GM21737 (cell line): ENCODE measurements around the gene NUCB2.

ENCODE experiments used
- ATAC-seq: cut with Tn5 transposase; IDR thresholded peaks from one replicate; pipeline ENCODE4 v1.9.1; 2021; ENCODE audit warnings: mild to moderate bottlenecking, moderate library complexity; ENCODE audit not compliant: unreplicated experiment

NUCB2 gene

GRCh38 chr11:17331669-17332068 lies 55.1 kb downstream of the NUCB2 start:
- no peak for ATAC-seq

- no peak for ATAC-seq
Observed at GRCh38 chr11:17333799-17334586, 57.5 kb downstream of the NUCB2 start.

- ATAC-seq = no peak
Observed at GRCh38 chr11:17343257-17343656, 66.7 kb downstream of the NUCB2 start.

GRCh38 chr11:17343907-17344306 lies 67.4 kb downstream of the NUCB2 start:
- ATAC-seq = no peak

GRCh38 chr11:17347676-17348075 lies 71.1 kb downstream of the NUCB2 start:
- ATAC-seq = no peak

GRCh38 chr11:17350455-17351171 lies 74.1 kb downstream of the NUCB2 start:
- ATAC-seq = no peak

- no peak for ATAC-seq
Observed at GRCh38 chr11:17351172-17351509, 74.6 kb downstream of the NUCB2 start.

GRCh38 chr11:17351510-17352176 lies 75.1 kb downstream of the NUCB2 start, which contains the start of gene NCR3LG1:
TSS of gene NCR3LG1 (plus strand) at chr11:17351800. CDS start at chr11:17351970, 170 bp downstream.
- no peak for ATAC-seq

- ATAC-seq = no peak
Observed at GRCh38 chr11:17352950-17353820, 76.6 kb downstream of the NUCB2 start.

- no peak for ATAC-seq
Observed at GRCh38 chr11:17353821-17354600, 77.5 kb downstream of the NUCB2 start.

- peak; percentile 51 for ATAC-seq
Observed at GRCh38 chr11:17354601-17354991, 78.1 kb downstream of the NUCB2 start.

GRCh38 chr11:17366495-17366894 lies 90.0 kb downstream of the NUCB2 start:
- ATAC-seq = no peak

GRCh38 chr11:17368551-17368950 lies 92.0 kb downstream of the NUCB2 start:
- no peak for ATAC-seq

GRCh38 chr11:17369094-17369493 lies 92.6 kb downstream of the NUCB2 start:
- ATAC-seq = no peak

- ATAC-seq = no peak
Observed at GRCh38 chr11:17369684-17370243, 93.2 kb downstream of the NUCB2 start.

- ATAC-seq = no peak
Observed at GRCh38 chr11:17371614-17372013, 95.1 kb downstream of the NUCB2 start.

- ATAC-seq = no peak
Observed at GRCh38 chr11:17375547-17375946, 99.0 kb downstream of the NUCB2 start.

GRCh38 chr11:17376493-17376892 lies 100.0 kb downstream of the NUCB2 start:
- ATAC-seq = no peak

GRCh38 chr11:17378655-17379054 lies 102.1 kb downstream of the NUCB2 start:
- ATAC-seq = no peak
